Measurements from ENCODE around the gene UCP3. TPM values are rescaled to one million over a fixed set of nuclear protein-coding genes. Genes with fewer than 3 reads are reported as not detected.

Gene UCP3
- total RNA-seq, 4 donors from 2014 or later = 0.74 to 2.8 (median 1.2) TPM

- TF ChIP-seq CTCF (IDR thresholded peaks at IDR 0.05) = no peak
- no peak for DNase-seq (ENCODE audit: low spot score)
- no peak for ATAC-seq (ENCODE audit: low FRiP score)
Observed at GRCh38 chr11:73975479-73975757, 33.5 kb downstream of the UCP3 start.

DNA sequence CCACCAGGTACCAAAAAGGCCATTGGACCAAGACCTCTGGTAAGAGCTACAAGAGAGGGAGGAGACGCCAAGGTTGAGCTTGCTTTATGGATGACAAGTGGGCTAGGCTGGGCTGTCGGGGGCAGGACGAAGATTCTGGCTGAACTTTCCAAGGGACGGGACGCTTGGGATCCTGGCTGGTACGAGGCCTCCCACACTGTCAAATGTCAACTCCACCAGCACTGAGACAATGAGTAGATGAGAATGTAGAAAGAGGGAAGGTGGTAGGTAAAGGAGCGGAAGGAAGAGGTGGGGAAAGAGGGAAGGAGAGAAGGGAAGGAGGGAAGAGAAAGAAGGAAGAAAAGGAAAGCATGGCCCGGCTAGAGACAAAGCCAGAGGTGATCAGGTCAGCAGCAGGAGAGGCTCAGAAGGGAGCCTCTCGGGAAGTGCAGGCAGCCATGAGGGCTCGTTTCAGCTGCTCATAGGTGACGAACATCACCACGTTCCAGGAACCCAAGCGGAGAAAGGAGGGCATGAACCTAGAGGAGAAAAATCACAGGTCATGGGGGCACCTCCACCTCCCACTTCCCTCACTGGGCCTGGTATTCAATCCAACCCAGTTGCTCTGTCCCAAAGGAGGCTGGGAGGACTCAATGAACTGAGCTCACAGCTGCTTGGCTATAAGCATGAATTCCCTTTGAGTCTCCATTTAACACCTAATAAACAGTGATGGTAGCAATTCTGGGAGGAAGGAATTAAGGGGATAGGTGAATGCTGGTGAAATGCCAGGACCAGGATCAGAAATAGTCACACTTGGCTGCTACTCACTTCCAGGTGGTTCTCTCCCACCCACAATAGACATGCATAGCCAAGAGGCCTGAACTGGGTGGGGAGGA is 34.0 kb downstream of the UCP3 start:
- DNase-seq (ENCODE audit: low spot score) = no peak
- no peak for TF ChIP-seq CTCF (IDR thresholded peaks at IDR 0.05)
- ATAC-seq (ENCODE audit: low FRiP score) = no peak

- no peak for TF ChIP-seq CTCF (IDR thresholded peaks at IDR 0.05)
- ATAC-seq (ENCODE audit: low FRiP score) = no peak
Observed at GRCh38 chr11:73972620-73973449, 36.0 kb downstream of the UCP3 start.

GRCh38 chr11:73972187-73972586 is 36.7 kb downstream of the UCP3 start:
- ATAC-seq (ENCODE audit: low FRiP score) = no peak
- no peak for TF ChIP-seq CTCF (IDR thresholded peaks at IDR 0.05)
- DNase-seq (ENCODE audit: low spot score) = no peak

More at GRCh38 chr11:73972620-73973449, 36.0 kb downstream of the UCP3 start:
- DNase-seq (ENCODE audit: low spot score) = no peak

DNA sequence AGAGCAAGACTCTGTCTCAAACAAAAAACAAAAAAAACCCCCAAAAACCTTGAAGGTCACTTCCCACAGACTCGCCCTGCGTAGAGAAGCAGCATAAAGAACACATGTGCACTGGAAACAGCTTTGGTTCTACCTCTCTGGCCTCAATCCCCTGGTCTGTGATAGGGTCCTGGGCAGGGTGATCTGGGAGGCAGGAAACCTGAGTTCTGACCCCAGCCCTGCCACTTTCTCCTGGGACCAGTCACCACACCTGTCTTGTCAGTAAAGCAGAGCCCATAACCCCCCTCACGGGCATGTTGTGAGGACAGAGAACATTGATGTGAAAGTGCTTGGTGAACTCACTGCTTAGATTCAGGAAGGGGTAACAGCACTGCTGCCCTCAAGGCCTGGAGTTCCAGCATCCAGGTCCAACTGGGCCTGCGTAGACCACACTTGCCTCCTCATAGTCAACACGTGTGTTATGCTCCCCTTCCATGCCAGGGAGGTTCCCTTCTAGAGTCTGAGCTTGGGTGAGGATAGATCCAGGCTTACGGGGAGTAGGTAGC is 37.6 kb downstream of the UCP3 start:
- no peak for TF ChIP-seq CTCF (IDR thresholded peaks at IDR 0.05)
- DNase-seq (ENCODE audit: low spot score) (no peak), ATAC-seq (ENCODE audit: low FRiP score) (no peak)

GRCh38 chr11:73969991-73970800 is 38.7 kb downstream of the UCP3 start:
- ATAC-seq (ENCODE audit: low FRiP score) (no peak), DNase-seq (ENCODE audit: low spot score) (no peak)
- no peak for TF ChIP-seq CTCF (IDR thresholded peaks at IDR 0.05)

All from omental fat pad (tissue), 4 donors.